Fibroblast of mammary gland (primary cell): ENCODE data around the gene GOLGA6D.
"Not testable (repeated sequence)": the region's sequence is repeated elsewhere in the genome, so short reads cannot be mapped to it uniquely, and the experiment has no call there.

Experiments used
- DNase-seq: peaks from one replicate; pipeline ENCODE4 v3.0.0-alpha.2; 2010; ENCODE audit warnings: low read depth
- H3K4me3 ChIP-seq: 2 replicates; pipeline ENCODE4 v1.5.1; 2011; ENCODE audit warnings: low read depth, mild to moderate bottlenecking, low read length, moderate library complexity; ENCODE audit not compliant: control insufficient read depth
- CTCF ChIP-seq: conservative IDR thresholded peaks from 2 replicates; pipeline ENCODE4 v1.5.1; 2011; ENCODE audit warnings: low read depth, low read length, inconsistent platforms; ENCODE audit not compliant: control insufficient read depth, insufficient read depth

The GOLGA6D gene

GRCh38 chr15:75339531-75340240 is 57.1 kb downstream of the GOLGA6D start:
- no peak overlapping the region for H3K4me3 ChIP-seq
- no peak for TF ChIP-seq CTCF
- no peak for DNase-seq

- no peak for DNase-seq
- TF ChIP-seq CTCF: no peak
- no peak overlapping the region for H3K4me3 ChIP-seq
Observed at GRCh38 chr15:75342221-75342620, 59.6 kb downstream of the GOLGA6D start.

GRCh38 chr15:75343953-75344352 is 61.3 kb downstream of the GOLGA6D start:
- H3K4me3 ChIP-seq, DNase-seq: not testable (repeated sequence)
